OCI-LY1 (cell line): Measurements from ENCODE around the gene DNAJB11.

Source experiments
- H2AFZ ChIP-seq: fragments of 200-600 bp; sonication (generic), shearing (Covaris generic); 2 replicates; pipeline ENCODE4 v1.6.0; 2014; ENCODE audit warnings: antibody characterized with exemption, mild to moderate bottlenecking, low read length
- H3F3A ChIP-seq: fragments of 200-600 bp; sonication (generic), shearing (Covaris generic); 2 replicates; pipeline ENCODE4 v1.6.0; 2014; ENCODE audit warnings: mild to moderate bottlenecking, antibody characterized with exemption, low read length, moderate library complexity; ENCODE audit not compliant: insufficient read depth
- H3K27ac ChIP-seq: fragments of 200-600 bp; sonication (generic); 2 replicates; pipeline ENCODE4 v1.5.1; 2014; ENCODE audit warnings: low read length, mixed run types, mild to moderate bottlenecking, low read depth; ENCODE audit not compliant: poor library complexity, severe bottlenecking
- H3K27me3 ChIP-seq: fragments of 200-600 bp; sonication (generic); 2 replicates; pipeline ENCODE4 v1.6.0; 2014; ENCODE audit warnings: antibody characterized with exemption, mild to moderate bottlenecking, low read length, moderate library complexity; ENCODE audit not compliant: insufficient read depth
- H3K36me3 ChIP-seq: fragments of 200-600 bp; sonication (generic); 2 replicates; pipeline ENCODE4 v1.6.1; 2014; ENCODE audit warnings: mild to moderate bottlenecking, antibody characterized with exemption, low read length, moderate library complexity, mixed read lengths; ENCODE audit not compliant: insufficient read depth
- H3K4me1 ChIP-seq: fragments of 200-600 bp; sonication (generic); 2 replicates; pipeline ENCODE4 v1.5.1; 2014; ENCODE audit warnings: mild to moderate bottlenecking, low read length, moderate library complexity; ENCODE audit not compliant: insufficient read depth, severe bottlenecking
- H3K4me2 ChIP-seq: fragments of 200-600 bp; sonication (generic), shearing (Covaris generic); 2 replicates; pipeline ENCODE4 v1.6.1; 2014; ENCODE audit warnings: low read length
- H3K4me3 ChIP-seq: fragments of 200-600 bp; sonication (generic); 2 replicates; pipeline ENCODE4 v1.5.1; 2014; ENCODE audit warnings: low read length, low read depth, mild to moderate bottlenecking, mixed read lengths; ENCODE audit not compliant: poor library complexity, severe bottlenecking
- H3K79me2 ChIP-seq: fragments of 200-600 bp; shearing (Covaris generic); 2 replicates; pipeline ENCODE4 v1.6.1; 2016; ENCODE audit warnings: mixed run types, low read length, mixed read lengths; ENCODE audit not compliant: insufficient read depth
- H3K9ac ChIP-seq: fragments of 200-600 bp; sonication (generic), shearing (Covaris generic); 2 replicates; pipeline ENCODE4 v1.6.1; 2014; ENCODE audit warnings: mild to moderate bottlenecking, low read length, mixed read lengths
- H3K9me2 ChIP-seq: fragments of 200-600 bp; sonication (generic), shearing (Covaris generic); 2 replicates; pipeline ENCODE4 v1.6.1; 2014; ENCODE audit warnings: low read depth, mild to moderate bottlenecking, low read length, mixed read lengths
- H3K9me3 ChIP-seq: fragments of 200-600 bp; shearing (Covaris generic); 2 replicates; pipeline ENCODE4 v1.6.1; 2014; ENCODE audit warnings: low read length, mixed read lengths
- H4K20me1 ChIP-seq: fragments of 200-600 bp; sonication (generic), shearing (Covaris generic); 2 replicates; pipeline ENCODE4 v1.6.0; 2016; ENCODE audit warnings: mild to moderate bottlenecking, low read length; ENCODE audit not compliant: insufficient read depth
- CTCF ChIP-seq: fragments of 200-600 bp; sonication (generic), shearing (Covaris generic); IDR thresholded peaks from 2 replicates; pipeline ENCODE4 v1.5.1; 2017; ENCODE audit warnings: mild to moderate bottlenecking, antibody characterized with exemption, low read length, moderate library complexity, mixed read lengths
- EZH2 ChIP-seq: fragments of 200-600 bp; sonication (generic), shearing (Covaris generic); IDR thresholded peaks from 2 replicates; pipeline ENCODE4 v1.8.0; 2017; ENCODE audit warnings: borderline replicate concordance, mixed run types, mild to moderate bottlenecking, antibody characterized with exemption, low read length, moderate library complexity, mixed read lengths

Gene DNAJB11

DNA sequence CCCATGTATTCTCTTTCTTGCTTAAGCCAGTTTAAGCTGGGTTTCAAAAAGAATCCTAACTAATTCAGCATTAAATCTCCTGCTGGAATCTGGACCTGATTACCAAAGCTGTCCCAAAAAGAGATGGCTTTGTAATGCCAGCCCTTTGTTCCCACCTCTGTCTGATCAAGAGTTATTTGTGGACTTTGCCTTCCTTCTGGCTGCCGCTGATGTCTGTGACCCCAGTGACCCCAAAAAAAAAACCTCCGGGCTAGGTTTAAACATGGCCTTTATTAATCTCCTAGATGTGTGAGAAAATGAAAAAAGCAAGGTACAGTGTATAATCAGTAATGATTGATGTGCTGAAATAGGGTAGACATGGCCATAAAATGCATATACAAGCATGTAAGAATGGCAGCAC lies 47.1 kb upstream of the DNAJB11 start:
- Histone ChIP-seq H3F3A (0 out of 2 replicates have a peak, but pooled peaks cover 12% of the 10 kb centered on the region), H3K9ac (no peak overlapping the region), H2AFZ (no peak overlapping the region), H3K4me2 (no peak overlapping the region), H3K4me3 (no peak overlapping the region), H3K4me1 (peaks cover 70% of the 10 kb centered on the region), H3K27me3 (no peaks in the 10 kb centered on the region), H3K79me2 (no peaks in the 10 kb centered on the region), H4K20me1 (no peaks in the 10 kb centered on the region), H3K36me3 (no peaks in the 10 kb centered on the region), H3K9me2 (no peaks in the 10 kb centered on the region), H3K9me3 (no peaks in the 10 kb centered on the region), H3K27ac (peak overlapping the region; percentile 37)
- TF ChIP-seq EZH2 (no peak), CTCF (no peak)

GRCh38 chr3:186524616-186525015 lies 45.9 kb upstream of the DNAJB11 start:
- Histone ChIP-seq H3K27ac (peak overlapping the region; percentile 96), H2AFZ (no peak overlapping the region), H3K4me3 (no peak overlapping the region), H3K79me2 (no peaks in the 10 kb centered on the region), H3K4me2 (peak overlapping the region; percentile 63), H3K9ac (peak overlapping the region; percentile 64), H3K27me3 (no peaks in the 10 kb centered on the region), H3K9me3 (no peaks in the 10 kb centered on the region), H3K4me1 (peaks cover 69% of the 10 kb centered on the region), H4K20me1 (no peaks in the 10 kb centered on the region), H3F3A (0 out of 2 replicates have a peak, but pooled peaks cover 9% of the 10 kb centered on the region), H3K36me3 (no peaks in the 10 kb centered on the region), H3K9me2 (no peaks in the 10 kb centered on the region)
- TF ChIP-seq EZH2 (no peak), CTCF (no peak)

- Histone ChIP-seq H3K27ac (peak overlapping the region; percentile 96), H3K4me3 (peak overlapping the region; percentile 29), H3K27me3 (no peaks in the 10 kb centered on the region), H3K9ac (peak overlapping the region; percentile 64), H3K79me2 (no peaks in the 10 kb centered on the region), H3K36me3 (no peaks in the 10 kb centered on the region), H3K9me3 (no peaks in the 10 kb centered on the region), H4K20me1 (no peaks in the 10 kb centered on the region), H3F3A (0 out of 2 replicates have a peak, but pooled peaks cover 9% of the 10 kb centered on the region), H3K9me2 (no peaks in the 10 kb centered on the region), H3K4me2 (peak overlapping the region; percentile 63), H3K4me1 (peaks cover 69% of the 10 kb centered on the region), H2AFZ (no peak overlapping the region)
- no peak for TF ChIP-seq CTCF
- TF ChIP-seq EZH2 = no peak
Observed at GRCh38 chr3:186525369-186526255, 44.9 kb upstream of the DNAJB11 start.
